GM21576 (cell line): ENCODE data around the gene AP4B1.
"Not testable (repeated sequence)": the region's sequence is repeated elsewhere in the genome, so short reads cannot be mapped to it uniquely, and the experiment has no call there.

ENCODE experiments used
- ATAC-seq: cut with Tn5 transposase; IDR thresholded peaks from one replicate; pipeline ENCODE4 v1.9.1; 2021; ENCODE audit warnings: mild to moderate bottlenecking, moderate library complexity; ENCODE audit not compliant: unreplicated experiment

Gene AP4B1

DNA sequence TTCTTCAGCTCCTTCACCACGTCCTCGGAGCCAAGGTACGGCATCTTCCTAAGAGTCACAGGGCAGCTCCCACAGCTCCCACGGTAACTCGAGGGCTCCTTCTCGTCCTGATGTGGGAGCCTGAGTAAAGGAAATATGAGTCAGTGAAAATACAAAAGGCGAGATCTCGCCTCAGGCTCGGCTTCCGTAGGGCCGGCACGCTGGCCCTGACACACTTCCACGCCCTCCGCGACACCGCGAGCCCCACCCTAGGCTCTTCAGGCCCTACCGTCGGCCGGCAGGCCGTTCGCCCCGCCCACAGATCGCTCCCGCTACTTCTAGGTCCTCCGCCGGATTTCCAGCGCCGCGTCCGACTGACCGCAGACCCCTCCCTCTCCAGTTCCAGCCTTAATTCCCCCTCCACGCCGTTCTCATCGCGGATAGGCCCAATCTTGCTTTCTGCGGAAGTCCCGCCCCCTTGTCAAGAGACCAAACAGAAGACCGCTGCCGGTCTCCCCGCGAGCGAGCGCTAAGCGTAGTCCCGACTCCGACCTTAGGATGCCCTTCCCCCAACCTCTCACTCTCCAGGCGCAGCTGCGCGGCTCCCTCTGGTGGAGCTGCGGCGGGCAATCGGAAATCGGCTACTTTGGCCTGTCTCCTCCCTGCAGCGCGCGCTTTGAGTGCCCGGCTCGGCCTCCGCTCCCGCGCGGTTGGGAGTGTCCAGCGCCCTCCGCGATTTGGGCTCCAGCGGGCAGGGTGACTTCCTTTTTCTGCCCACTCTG is at the start of gene AP4B1, which contains the start of gene DCLRE1B:
Gene AP4B1, minus strand, starts transcription at position 126 of the 761 bp plus-strand sequence. Its CDS starts 82 bp downstream, at position 44.
Gene DCLRE1B, plus strand, starts transcription at position 653 of the 761 bp plus-strand sequence. CDS start 261 bp downstream, outside the sequence.
- ATAC-seq, result peak; percentile 88

DNA sequence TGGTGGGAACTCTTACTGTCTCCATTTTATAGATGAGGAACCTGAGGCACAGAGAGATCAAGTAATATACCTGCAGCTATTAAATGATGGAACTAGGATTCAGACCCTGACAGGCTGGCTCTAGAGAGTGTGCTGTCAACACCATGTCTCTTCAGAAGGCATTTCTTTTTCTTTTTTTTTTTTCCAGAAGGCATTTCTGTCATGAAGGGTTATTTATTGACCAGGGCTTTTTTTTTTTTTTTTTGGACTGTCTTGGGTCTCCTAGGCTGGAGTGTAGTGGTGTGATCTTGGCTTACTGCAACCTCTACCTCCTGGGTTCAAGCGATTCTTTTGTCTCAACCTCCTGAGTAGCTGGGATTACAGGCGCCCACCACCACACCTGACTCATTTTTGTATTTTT is 47.1 kb upstream of the AP4B1 start:
- no peak for ATAC-seq

DNA sequence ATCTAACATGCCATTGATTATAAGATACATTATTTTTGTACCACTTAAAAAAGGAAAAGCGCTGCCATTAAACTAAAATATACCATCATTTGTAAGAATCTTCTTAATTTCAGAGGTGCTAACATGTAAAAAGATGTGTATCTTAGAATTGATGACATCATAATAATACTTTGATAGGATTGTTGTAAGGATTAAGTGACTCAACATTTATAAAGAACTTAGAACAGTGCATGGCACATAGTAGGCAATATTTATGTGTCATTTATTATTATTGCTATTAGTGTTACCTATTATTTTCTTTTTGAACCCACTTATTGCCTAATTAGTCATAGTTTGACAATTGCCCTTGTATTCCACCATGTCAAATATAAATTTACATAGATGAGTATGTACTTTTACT is 46.3 kb upstream of the AP4B1 start:
- no peak for ATAC-seq

DNA sequence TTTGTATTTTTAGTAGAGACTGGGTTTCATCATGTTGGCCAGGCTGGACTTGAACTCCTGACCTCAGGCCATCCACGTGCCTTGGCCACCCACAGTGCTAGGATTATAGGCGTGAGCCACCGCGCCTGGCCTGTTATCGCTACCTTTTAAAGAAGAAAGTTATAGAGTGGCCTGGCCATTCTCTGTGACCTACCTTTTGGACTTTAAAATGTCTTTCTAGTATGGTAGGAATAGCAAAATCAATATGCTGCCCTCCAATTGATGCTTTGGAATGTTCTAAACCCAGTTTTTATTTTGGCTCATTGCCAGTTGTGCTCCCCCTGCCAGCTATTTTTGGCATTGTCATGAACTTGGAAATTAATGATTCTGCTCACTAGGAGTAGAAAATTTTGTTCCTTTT is 44.4 kb upstream of the AP4B1 start:
- no peak for ATAC-seq

- not testable (repeated sequence) for ATAC-seq
Observed at GRCh38 chr1:113948151-113948550, 43.6 kb upstream of the AP4B1 start.

DNA sequence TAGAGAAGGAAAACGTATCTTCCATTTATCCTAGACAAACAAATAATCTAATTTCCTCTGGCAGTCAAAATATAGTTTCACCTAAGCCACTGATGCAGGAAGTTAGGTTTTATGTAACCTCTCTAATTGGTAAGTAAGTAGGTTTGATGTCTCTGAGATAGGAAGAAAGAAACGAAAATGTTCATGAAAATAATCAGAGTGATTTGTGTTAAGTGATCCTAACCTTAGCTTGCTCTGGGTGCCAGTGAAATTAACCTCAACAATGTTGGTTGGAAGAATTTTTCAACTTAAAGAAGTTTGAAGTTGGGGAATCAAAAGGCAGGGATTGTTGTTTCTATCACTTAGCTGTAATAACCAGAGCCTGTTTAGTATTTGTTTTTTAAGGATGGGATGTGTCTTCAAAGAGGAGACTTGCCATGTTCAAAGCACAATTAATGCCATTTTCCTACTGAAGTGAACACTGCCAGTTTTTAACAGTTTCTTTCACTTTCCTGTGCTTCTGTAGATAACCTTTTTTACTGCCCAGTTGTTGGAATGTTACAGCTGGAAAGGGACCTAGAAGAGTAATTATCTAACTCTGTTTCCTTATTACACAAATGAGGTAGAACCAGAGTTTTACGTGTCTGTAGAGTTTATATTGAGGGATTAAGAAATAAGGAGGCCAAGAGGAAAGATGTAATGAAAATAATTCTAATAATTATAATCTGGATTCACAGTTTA is 42.9 kb upstream of the AP4B1 start:
- no peak for ATAC-seq

DNA sequence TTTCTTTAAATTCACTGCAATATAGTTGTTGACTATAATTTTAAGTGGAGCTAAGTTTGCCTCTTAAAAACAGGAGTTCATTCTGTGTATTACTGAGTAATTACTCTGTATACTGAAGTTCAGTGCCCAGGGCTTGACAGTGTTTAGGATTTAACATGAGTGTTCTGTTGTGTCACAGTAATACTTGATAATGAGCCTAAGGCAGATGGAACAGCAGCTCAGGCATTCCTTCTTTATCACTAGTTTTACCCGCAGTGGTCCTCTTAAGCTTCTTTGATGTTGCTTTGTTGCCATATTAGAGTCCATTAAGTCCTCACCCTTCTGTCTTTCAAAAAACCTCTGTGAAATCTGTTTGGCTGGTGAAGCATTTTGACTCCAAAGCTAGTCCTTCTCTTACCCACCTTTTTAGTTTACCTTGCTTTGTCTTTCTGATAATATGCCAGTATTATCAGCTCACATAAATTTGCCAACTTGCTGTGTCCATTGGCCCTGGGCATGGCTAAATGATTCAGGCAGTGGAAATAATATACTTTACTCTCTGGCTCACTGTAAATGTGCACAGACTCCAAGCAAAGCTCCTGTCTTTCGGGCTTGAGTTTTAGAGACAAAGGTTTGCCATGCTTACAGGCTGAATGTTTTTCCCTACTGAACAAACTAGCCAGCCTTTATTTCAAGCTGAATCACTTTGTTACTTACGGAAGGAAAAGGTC is 42.2 kb upstream of the AP4B1 start:
- ATAC-seq, result no peak

DNA sequence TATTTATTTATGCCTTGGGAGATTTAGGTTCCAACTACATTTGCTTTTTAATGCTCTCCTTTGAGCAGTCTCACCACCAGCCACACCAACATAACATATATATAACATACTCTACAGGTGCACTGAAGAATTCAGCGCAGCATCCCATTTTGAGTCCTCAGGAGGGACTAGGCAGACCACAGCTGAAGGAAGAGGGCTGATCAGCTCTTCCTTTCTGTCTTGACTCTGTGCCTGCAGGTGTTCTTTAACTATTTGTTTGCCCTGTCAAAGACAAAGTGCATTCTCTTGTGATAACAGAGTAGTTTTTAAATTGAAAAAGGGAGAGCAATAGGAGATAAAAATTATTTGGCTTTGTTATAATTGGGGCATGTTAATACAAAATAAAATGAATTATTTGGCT is 41.5 kb upstream of the AP4B1 start:
- no peak for ATAC-seq

DNA sequence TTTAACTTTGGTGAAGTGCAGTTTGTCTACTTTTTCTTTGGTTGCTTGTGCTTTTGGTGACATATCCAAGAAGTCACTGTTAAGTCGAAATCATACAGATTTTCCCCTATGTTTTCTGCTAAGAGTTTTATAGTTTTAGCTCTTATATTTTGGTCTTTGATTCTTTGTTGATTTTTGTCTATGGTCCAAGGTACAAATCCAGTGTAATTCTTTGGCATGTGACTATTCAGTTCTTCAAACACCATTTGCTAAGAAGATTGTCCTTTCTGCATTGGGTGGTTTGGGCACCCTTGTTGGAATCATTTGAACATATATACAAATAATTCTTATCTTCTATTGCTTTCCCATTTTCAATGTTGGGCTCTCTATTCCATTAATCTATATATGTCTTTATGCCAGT is 40.7 kb upstream of the AP4B1 start:
- ATAC-seq, result no peak

GRCh38 chr1:113943028-113943811 is 38.6 kb upstream of the AP4B1 start:
- ATAC-seq, result no peak

DNA sequence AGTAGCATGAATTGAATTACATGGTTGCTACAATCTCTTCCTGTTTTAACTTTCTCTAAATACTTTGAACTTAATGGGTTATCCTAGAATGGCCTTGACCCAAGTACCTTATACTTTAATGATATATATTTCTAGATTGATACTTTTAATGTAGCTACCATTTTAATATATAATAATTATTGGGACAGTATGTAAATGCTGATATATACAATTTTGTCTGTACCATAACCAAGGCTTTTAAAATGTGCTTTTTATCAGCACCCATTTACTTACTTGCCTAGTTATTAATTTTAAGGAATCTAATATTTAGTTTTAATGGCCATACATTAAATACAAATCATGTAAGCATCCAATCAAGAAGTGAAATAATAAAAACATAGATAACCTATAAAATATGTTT is 37.9 kb upstream of the AP4B1 start:
- ATAC-seq, result no peak

GRCh38 chr1:113941245-113941559 is 36.6 kb upstream of the AP4B1 start:
- no peak for ATAC-seq

GRCh38 chr1:113940365-113941244 is 36.0 kb upstream of the AP4B1 start:
- peak; percentile 61 for ATAC-seq

GRCh38 chr1:113938192-113938591 is 33.6 kb upstream of the AP4B1 start:
- no peak for ATAC-seq

DNA sequence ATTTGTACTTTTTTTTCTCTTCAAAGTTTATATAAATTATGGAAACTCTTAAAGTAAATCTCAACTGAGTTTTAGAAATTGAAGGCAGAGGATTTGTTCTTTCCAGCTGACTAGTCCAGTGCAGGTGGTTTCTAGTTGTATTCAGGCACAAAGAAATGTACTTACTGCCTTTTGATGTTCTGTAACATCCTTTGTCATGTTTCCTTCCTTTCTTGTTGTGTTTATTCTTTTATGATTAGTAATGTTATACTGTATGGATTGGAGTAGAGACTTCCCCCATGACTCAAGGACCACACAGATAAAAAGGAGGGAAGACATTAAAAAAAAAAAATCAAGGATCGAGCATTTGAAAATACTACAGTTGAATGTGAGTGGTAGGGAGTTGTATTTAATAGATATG is 32.5 kb upstream of the AP4B1 start:
- ATAC-seq, result no peak

GRCh38 chr1:113935970-113936369 is 31.4 kb upstream of the AP4B1 start:
- ATAC-seq, result no peak

- no peak for ATAC-seq
Observed at GRCh38 chr1:113935176-113935575, 30.6 kb upstream of the AP4B1 start.

DNA sequence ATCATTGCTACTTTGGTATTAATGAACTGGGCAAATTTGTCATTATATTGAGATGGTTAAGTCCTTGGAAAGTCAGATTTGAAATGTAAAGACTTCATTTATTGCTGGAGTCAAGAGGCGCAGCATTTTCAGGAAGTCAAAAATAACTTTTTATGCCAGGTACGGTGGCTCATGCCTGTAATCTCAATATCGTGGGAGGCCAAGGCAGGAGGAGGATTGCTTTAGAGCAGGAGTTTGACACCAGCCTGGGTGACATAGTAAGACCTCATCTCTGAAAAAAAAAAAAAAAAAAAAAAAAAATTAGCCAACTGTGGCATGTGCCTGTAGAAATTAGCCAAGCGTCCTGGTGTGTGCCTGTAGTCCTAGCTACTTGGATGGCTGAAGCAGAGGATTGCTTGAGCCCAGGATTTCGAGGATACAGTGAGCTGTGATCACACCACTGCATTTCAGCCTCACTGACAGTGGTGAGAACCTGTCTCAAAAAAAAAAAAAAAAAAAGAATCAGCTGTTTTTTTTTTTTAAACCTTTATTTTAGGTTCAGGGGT is 30.0 kb upstream of the AP4B1 start:
- ATAC-seq, result no peak

- no peak for ATAC-seq
Observed at GRCh38 chr1:113934006-113934405, 29.4 kb upstream of the AP4B1 start.

- no peak for ATAC-seq
Observed at GRCh38 chr1:113931451-113931851, 26.9 kb upstream of the AP4B1 start.
